Liver (tissue), 3 donors: Measurements from ENCODE around the gene PLSCR3.

Experiments
- CTCF ChIP-seq: fragments of 150-350 bp; IDR thresholded peaks from 2 replicates; pipeline ENCODE4 v1.5.1; 2017; ENCODE audit warnings: improper control_type of control experiment, low read depth, low read length; ENCODE audit not compliant: missing input control
- EGR1 ChIP-seq, 2 donors: IDR thresholded peaks; 2 replicates each; pipeline ENCODE4 v1.6.1; 2016 to 2018; ENCODE audit warnings: antibody characterized with exemption in 2 of 2, low read depth in 2 of 2
- JUND ChIP-seq, 2 donors: IDR thresholded peaks; 2 replicates each; pipeline ENCODE4 v1.6.1; 2016; ENCODE audit warnings: antibody characterized with exemption in 2 of 2
- SP1 ChIP-seq: IDR thresholded peaks from 2 replicates; pipeline ENCODE4 v1.6.1; 2018; ENCODE audit warnings: antibody characterized with exemption, mild to moderate bottlenecking
- TAF1 ChIP-seq: conservative IDR thresholded peaks from 2 replicates; pipeline ENCODE4 v1.6.1; 2016; ENCODE audit warnings: antibody characterized with exemption, mild to moderate bottlenecking
- YY1 ChIP-seq: IDR thresholded peaks from 2 replicates; pipeline ENCODE4 v1.6.1; 2016; ENCODE audit warnings: antibody characterized with exemption, mild to moderate bottlenecking
- ZBTB33 ChIP-seq: IDR thresholded peaks from 2 replicates; pipeline ENCODE4 v1.6.1; 2016; ENCODE audit warnings: antibody characterized with exemption
- TF ChIP-seq, protein P1 (sequence below): IDR thresholded peaks from 2 replicates; pipeline ENCODE4 v1.6.1; 2016; ENCODE audit warnings: antibody characterized with exemption, mild to moderate bottlenecking
- TF ChIP-seq, protein P2 (sequence below): IDR thresholded peaks from 2 replicates; pipeline ENCODE4 v1.6.1; 2016; ENCODE audit warnings: antibody characterized with exemption
- TF ChIP-seq, protein P3 (sequence below): IDR thresholded peaks from 2 replicates; pipeline ENCODE4 v1.6.1; 2016; ENCODE audit warnings: antibody characterized with exemption
- donor health status: healthy.
- donor health status: healthy.

DNA sequence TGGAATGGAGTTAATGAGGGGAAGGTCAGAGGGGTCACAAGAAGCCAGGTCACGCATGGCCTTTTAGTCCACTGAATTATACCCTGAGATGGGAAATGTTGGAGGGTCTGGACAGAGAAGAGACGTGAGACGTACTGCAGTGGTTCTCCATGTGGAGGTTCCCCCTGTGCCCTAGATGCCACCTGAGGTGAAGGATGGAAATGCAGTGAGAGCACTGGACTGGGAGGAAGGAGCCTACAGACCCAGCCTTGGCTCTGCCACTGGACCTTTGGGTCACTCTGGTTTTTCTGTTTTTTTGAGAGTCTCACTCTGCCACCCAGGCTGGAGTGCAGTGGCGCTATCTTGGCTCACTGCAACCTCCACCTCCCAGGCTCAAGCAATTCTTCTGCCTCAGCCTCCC lies 1.8 kb upstream of the PLSCR3 start:
- TF ChIP-seq CTCF = no peak
- no peak for TF ChIP-seq YY1
- no peak for TF ChIP-seq SP1
- TF ChIP-seq JUND (IDR thresholded peaks at IDR 0.05) = no peak
- TF ChIP-seq, protein P1, sequence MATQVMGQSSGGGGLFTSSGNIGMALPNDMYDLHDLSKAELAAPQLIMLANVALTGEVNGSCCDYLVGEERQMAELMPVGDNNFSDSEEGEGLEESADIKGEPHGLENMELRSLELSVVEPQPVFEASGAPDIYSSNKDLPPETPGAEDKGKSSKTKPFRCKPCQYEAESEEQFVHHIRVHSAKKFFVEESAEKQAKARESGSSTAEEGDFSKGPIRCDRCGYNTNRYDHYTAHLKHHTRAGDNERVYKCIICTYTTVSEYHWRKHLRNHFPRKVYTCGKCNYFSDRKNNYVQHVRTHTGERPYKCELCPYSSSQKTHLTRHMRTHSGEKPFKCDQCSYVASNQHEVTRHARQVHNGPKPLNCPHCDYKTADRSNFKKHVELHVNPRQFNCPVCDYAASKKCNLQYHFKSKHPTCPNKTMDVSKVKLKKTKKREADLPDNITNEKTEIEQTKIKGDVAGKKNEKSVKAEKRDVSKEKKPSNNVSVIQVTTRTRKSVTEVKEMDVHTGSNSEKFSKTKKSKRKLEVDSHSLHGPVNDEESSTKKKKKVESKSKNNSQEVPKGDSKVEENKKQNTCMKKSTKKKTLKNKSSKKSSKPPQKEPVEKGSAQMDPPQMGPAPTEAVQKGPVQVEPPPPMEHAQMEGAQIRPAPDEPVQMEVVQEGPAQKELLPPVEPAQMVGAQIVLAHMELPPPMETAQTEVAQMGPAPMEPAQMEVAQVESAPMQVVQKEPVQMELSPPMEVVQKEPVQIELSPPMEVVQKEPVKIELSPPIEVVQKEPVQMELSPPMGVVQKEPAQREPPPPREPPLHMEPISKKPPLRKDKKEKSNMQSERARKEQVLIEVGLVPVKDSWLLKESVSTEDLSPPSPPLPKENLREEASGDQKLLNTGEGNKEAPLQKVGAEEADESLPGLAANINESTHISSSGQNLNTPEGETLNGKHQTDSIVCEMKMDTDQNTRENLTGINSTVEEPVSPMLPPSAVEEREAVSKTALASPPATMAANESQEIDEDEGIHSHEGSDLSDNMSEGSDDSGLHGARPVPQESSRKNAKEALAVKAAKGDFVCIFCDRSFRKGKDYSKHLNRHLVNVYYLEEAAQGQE = no peak
- no peak for TF ChIP-seq EGR1 (IDR thresholded peaks at IDR 0.05; ENCODE audit: low read depth in 2 of 2)
- TF ChIP-seq, protein P2, sequence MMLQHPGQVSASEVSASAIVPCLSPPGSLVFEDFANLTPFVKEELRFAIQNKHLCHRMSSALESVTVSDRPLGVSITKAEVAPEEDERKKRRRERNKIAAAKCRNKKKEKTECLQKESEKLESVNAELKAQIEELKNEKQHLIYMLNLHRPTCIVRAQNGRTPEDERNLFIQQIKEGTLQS = no peak
- no peak for TF ChIP-seq TAF1
- TF ChIP-seq ZBTB33 = no peak
- TF ChIP-seq, protein P3, sequence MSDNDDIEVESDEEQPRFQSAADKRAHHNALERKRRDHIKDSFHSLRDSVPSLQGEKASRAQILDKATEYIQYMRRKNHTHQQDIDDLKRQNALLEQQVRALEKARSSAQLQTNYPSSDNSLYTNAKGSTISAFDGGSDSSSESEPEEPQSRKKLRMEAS = no peak
